ENCODE measurements around the gene TSPYL2.

DNA sequence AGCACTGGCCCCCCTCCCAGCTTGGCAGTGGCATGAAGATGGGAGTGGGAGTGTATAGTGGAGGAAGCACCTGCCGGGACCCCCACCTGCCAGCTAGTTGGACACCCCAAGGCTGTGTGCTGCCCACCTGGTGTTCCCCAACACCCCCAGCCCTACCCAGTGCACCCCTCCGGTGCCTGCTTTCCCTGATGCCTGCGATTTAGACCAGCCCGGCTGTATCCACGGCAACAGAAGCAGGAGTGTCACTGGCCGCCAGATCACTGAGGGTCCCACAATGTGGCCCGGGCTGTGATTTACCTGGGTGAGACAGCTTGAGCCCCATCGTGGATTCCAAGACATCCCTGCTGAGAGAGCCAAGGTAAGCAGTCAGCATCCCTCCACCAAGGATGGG is 33.0 kb upstream of the TSPYL2 start:
- TF ChIP-seq, protein P1, sequence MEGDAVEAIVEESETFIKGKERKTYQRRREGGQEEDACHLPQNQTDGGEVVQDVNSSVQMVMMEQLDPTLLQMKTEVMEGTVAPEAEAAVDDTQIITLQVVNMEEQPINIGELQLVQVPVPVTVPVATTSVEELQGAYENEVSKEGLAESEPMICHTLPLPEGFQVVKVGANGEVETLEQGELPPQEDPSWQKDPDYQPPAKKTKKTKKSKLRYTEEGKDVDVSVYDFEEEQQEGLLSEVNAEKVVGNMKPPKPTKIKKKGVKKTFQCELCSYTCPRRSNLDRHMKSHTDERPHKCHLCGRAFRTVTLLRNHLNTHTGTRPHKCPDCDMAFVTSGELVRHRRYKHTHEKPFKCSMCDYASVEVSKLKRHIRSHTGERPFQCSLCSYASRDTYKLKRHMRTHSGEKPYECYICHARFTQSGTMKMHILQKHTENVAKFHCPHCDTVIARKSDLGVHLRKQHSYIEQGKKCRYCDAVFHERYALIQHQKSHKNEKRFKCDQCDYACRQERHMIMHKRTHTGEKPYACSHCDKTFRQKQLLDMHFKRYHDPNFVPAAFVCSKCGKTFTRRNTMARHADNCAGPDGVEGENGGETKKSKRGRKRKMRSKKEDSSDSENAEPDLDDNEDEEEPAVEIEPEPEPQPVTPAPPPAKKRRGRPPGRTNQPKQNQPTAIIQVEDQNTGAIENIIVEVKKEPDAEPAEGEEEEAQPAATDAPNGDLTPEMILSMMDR (conservative IDR thresholded peaks at IDR 0.05 in 1 of 2, IDR thresholded peaks at IDR 0.05 in 1 of 2; ENCODE audit: extremely low read depth in 1 of 2, insufficient read depth in 1 of 2, low read depth in 1 of 2, low read length in 2 of 2) = no peak
- TF ChIP-seq EZH2 (IDR thresholded peaks at IDR 0.05; ENCODE audit: borderline replicate concordance, low read length) = no peak
